ENCODE measurements around the gene COL15A1.
"Not testable (repeated sequence)": the region's sequence is repeated elsewhere in the genome, so short reads cannot be mapped to it uniquely, and the experiment has no call there.

COL15A1 gene

DNA sequence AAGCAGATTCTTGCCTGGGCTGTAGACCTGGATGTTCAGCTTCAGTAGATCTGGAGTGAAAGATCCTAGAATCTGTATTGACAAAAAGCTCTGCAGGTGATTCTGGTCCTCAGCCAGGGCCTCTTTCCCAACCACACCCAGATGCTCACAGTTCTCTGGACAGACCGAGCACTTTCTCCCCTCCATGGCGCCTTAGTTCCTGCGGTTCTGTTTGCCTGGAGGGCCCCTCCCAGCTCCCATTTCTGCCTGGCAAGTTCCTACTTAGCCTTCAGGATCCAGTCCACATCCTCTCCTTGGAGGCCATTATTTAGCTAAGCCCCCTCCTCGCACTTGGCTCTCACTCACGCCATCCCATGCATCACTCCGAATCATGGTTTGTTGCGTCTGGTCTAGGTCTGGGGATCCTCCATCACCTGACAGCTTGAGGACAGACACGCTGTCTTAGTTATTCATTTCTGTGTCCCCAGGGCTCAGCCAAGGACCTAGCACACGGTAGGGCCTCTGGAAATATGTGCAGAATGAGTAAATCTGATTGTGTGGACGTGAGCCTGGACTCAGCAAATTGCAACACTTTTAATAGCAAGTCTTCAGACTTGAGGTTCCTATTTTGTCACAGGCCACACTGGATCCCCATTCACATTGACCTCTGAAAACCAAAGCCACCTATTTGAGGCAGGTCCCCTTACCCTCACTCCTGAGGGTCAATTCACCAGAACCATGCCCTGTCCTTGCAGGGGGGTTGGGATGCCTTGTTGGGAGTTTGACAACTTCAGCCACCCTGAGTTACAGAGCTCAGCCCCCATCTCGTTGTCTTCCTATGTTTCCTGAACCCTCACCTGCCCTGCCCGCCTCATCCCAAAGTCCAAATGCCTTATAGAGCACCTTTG lies 50.7 kb downstream of the COL15A1 start:
- no peak for DNase-seq (ENCODE audit: low spot score)

DNA sequence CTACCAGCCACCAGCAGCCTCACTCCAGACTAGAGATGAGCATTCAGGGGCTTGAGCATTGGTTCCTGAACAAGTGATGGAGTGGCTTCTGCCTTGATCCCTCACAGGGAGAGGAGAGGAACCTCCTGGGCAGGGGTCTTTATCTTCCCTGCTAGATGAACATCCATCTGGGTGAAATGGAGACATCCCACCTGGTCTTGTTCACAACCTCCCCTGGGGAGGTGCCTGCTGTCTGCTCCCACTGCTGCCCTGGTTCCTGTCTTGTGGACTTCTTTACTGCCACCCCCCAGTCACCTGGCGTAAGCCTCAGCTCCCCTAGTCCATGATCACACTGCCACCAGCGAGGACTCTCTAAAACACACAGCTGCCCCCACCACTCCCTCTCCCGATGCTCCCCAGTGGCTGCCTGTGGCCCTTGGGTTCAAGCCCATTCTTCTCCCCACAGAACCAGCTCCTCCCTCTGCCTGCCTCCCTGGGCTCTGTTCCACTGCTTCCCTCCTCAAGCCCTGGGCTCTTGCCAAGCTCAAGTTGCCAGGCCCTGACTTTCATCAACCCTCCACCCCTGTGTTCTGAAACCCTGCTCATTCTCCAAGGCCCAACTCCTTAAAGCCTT lies 51.5 kb downstream of the COL15A1 start:
- DNase-seq (ENCODE audit: low spot score), result peak; percentile 60

DNA sequence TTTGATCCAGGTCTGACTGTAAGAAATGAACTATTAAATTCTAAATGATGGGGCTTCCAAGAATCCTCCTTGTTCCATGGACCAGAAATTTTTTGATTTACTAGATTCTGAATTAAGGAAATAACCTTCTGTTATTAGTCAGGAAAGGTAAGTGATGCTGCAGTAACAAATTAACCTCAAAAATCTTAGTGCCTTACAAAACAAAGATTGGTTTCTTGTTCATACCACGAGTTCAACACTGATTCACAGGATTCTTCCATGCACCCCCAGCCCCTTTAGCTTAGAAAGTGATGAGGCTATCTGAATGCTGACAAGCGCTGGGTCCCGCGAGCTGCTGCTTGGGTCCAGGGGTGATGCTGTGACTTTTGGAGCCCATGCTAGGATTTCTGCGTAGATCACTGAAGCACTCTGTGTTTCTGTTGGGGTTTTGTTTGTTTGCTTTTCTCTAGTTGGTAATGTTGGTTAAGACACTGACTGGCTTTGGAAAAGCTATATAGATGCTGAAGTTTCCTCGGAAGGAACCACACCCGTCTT lies 52.3 kb downstream of the COL15A1 start:
- DNase-seq (ENCODE audit: low spot score), result no peak

DNA sequence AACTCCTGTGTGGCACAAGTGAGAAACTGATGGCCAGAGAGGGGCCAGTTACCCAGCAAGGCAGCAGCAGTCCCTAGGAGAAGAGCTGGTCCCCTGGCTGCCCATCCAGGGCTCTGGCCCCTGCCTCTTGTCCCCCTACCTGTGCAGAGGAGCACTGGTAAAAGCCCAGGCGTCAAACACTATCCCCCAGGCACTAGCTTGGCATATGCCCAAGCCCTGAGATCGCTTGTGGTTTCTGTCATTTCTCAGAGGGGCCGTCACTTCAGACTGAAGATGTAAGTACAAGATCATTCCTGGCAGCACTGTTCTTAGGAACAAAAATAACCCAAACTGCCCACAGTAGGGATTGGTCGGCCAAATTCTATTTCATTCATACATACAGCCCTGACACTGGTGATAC lies 53.9 kb downstream of the COL15A1 start:
- no peak for DNase-seq (ENCODE audit: low spot score)

DNA sequence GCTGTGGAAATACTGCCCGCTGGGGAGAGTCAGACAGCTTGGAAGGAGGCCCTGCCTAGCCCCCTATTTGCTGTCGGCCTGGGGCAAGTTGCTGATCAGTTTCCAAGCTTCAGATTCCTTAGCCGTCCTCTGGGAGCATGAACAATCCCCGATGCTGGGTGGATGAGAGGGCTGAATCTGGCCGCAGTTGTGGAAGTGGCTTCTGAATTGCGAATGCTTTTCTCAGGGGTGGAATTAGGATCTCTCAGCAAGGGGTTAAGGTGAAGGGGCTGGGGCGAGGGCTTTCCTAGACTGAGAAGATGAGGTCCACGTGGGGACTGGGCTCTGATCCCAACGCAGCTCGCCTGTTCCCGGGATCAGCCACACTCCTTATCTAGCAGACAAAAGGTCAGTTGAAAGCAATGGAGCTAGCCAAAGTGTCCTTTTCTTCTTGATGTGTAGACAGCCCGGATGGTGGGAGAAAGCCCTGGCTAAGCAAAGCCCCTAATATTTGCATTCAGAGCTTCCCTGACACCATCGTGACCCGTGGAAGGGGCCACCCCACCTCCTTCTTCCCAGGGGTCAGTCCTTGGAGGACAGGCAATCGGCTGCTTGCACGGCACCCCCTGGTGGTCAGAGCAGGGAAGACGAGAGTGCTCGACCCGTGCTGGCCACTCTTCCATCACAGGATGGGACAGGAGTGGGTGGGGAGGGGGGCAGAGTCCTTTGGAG lies 54.9 kb downstream of the COL15A1 start:
- peak; percentile 81 for DNase-seq (ENCODE audit: low spot score)

DNA sequence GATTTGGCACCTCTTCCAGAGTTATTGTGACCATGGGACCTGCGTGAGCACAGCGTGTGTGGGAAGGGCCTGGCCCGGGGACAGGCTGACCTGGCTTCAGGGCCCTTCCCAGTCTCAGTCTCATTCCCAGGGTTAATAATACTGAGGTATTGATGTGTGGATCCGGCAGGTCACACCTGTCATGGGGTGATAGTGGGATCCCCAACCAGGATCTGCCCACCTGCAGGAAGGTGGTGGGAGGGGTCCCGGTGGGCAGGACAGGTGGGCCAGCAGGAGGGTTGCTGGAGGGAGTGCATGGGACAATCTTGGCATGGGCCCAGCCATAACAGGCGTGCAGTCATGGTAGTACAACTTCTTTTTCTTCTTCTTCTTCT lies 55.4 kb downstream of the COL15A1 start:
- no peak for DNase-seq (ENCODE audit: low spot score)

DNA sequence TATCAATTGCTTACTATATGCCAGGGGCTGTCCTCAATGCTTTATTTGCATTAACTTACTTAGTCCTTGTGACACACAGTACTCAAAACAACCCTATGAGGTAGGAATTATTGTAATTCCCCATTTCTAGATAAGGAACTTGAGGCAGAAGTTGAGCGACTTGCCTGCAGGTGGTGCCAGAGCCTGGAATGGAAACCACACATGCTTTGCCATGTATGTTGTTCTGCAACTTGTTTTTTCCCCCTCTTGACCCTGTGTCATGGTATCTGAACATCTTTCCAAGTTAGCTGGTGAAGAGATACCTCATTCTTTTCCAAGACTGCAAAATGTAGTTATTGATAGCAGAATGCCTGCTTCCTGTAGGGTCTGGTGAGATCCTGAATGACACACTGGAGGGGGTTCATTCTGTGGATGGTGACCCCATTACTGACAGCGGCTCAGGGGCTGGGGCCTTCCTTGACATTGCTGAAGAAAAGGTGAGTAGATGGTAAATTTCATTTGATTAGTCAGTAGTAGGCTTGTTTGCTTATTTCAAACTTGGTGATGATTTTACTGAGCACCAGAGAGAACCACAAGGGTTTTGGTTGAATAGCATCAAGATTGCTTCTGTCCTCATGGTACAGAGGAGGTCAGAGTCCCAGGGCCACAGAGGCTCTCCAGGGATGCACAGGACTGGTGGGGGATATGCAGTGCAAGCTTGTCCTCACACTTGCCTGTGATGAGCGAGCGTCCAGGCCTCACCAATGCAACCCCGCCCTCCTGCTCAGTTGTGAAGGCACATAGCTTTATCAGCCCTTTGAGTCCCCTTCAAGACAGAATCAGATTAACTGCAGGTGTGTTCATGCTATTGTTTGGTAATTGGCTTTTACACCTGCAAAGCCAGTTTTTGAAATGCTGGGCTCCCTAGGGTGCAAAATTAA lies 57.0 kb downstream of the COL15A1 start:
- DNase-seq (ENCODE audit: low spot score), result peak; percentile 79

DNA sequence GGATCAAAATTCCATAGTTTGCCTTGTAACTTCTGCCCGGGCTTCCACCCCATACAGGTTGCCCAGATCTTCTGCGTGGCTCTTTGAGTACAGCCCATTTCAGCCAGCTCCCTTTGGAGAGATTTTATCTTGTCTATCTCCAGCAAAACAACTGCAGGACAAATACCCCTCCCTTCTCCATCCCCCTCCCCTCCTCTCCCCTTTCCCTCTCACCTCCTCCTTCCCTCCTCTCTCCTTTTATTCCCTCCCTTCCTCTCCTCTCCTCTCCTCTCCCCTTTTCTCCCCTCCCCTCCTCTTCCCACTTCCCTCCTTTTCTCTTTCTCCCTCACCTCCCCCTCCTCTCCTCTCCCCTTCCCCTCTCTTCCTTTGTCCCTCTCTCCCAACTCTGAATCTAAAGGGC lies 58.2 kb downstream of the COL15A1 start:
- DNase-seq (ENCODE audit: low spot score), result no peak

DNA sequence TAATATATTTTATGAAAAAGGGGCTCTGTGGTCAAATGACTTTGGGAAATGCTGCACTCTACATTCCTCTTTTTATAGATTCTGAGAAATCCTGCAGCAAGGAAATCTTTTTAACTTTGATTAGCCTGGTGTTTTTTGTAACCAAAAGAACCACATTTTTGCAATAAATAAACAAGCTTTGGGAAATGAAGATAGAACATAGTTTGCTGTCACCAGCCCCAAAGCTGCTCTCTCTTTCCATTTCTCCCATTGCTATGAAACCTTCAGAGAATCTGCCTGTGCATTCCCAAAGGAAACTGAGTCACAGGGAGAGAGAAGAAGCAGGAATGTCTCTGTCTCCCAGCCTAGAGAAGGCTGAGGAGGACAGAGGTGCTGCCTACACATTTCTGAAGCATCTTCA lies 59.0 kb downstream of the COL15A1 start:
- no peak for DNase-seq (ENCODE audit: low spot score)

DNA sequence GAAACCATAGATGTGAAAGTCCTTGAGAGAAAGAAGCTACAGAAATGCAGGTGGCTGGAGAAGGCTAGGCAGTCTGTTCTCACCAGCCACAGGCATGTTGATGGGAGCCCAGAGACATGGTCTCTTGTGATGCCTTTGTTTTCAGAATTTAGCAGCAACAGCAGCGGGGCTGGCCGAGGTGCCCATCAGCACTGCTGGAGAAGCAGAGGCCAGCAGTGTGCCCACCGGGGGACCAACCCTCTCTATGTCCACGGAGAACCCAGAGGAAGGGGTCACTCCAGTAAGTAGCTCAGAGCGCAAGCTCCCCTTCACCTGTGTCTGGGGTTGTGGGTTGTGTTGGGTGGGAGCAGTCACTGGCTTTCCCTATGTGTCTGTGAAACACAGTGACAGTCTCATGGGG lies 59.6 kb downstream of the COL15A1 start:
- DNase-seq (ENCODE audit: low spot score), result no peak

DNA sequence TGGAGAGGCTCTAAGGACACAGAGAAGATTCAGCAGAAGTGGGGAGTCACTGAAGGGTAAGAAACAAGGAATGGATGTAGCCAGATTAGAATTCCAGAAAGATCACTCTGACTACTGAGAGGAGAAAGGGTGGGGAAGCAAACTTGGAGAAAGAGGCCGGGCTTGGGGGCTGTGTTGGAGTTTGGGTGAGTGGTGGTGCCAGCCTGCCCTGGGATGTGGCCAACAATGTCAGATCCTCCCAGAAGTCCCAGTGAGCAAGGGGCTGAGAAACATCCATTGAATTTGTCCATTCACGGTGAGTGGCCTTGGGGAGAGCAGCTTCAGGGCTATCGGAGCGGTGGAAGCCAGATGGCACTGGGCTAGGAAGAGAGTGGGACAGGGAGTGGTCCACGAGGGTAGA lies 60.4 kb downstream of the COL15A1 start:
- DNase-seq (ENCODE audit: low spot score), result no peak

DNA sequence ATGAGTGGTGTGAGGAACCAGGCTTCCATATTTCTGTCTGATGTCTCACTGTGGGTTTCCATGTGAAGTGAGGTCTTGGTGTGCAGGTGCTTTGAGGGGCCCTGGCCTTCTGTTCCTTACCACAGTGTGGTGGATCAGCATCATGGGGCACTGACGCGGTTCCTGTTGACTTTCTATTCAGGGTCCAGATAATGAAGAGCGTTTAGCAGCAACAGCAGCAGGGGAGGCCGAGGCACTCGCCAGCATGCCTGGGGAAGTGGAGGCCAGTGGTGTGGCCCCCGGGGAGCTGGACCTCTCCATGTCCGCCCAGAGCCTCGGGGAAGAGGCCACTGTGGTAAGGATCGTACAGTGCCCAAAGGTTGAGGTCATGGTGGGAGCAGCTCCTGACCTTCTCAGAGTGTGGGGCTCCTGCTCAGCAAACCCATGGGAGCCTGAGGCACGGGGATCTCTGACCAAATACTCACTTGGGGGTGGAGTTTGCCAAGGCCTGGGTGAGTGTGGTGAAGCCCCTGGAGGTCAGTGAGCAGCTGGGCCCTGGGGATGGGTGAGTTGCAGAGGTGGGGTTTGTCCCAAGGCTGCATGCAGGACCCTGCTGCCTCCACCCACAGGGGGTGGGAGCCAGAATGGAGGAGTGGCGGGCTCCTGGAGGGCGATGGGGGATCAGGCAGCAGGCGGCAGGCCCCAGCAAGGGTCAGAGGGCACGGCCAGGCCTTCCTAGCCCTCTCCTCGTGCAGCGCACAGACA lies 61.2 kb downstream of the COL15A1 start:
- DNase-seq (ENCODE audit: low spot score), result no peak

DNA sequence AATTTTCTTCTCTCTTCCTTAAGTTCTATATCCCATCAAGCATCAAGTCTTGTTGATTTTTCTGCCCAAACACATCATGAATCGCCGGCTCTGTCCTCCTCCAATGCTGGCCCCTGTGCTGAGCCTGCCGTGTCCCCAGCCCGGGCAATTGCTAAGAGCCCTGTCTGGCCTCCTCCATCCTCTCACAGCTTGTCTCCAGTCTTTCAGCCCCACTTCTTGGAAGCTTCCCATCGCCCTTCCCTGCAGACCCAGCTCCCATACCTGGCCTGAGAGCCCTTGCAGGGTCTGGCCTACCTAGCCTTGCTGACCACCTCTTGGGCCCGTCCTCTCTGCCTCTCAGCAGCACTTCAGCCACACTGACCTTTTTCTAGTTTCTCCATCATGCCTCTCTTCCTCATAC lies 61.9 kb downstream of the COL15A1 start:
- DNase-seq (ENCODE audit: low spot score), result no peak

DNA sequence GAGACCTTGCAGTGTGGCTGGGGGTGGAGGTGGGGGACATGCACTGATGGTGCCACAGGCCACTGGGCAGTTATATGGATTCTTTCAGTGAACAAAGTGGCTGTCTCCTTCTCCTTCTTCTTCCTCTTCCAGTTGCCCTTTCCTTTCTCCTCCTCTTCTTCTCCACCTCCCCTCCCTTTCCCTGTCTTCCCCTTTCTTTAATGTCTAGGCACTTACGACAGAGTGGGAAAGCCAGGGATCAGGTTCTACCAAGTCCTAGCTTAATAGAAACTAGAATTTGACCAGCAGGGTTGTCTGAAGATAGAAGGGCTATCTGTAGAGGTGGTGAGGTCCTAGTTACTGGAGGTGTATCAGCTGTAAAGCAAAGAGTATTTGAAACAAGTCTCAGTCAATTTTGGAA lies 62.8 kb downstream of the COL15A1 start:
- no peak for DNase-seq (ENCODE audit: low spot score)

DNA sequence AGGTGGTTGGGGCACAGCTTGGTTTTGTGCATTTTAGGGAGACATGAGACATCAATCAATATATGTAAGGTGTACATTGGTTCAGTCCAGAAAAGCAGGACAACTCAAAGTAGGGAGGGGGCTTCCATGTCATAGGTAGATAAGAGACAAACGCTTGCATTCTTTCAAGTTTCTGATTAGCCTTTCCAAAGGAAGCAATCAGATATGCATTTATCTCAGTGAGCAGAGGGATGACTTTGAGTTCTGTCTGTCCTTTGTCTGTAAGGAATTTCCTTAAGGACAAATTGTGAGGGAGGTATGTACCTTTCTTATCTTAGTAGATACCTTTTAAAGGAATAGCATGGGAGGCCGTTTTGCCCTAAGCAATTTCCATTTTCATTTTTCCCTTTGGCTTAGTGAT lies 63.3 kb downstream of the COL15A1 start:
- DNase-seq (ENCODE audit: low spot score), result no peak

DNA sequence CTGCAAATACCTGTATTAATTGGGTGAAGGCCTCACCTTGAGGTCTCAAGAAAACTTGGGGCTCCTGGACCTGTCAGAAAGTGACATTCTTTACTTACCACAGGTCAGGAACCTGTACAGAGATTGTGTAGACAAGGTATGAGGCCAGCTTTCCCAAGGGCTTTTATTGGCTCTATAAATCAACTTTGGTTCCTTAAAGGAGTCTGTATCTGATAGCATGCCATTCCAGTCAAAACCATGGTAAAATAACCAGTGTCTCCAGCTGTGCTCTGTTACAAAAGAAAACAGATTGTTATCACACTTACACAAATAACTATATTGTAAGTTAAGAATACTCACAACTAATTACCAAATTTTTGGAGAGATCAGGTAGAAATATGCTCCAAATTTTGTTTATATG lies 64.5 kb downstream of the COL15A1 start:
- no peak for DNase-seq (ENCODE audit: low spot score)

DNA sequence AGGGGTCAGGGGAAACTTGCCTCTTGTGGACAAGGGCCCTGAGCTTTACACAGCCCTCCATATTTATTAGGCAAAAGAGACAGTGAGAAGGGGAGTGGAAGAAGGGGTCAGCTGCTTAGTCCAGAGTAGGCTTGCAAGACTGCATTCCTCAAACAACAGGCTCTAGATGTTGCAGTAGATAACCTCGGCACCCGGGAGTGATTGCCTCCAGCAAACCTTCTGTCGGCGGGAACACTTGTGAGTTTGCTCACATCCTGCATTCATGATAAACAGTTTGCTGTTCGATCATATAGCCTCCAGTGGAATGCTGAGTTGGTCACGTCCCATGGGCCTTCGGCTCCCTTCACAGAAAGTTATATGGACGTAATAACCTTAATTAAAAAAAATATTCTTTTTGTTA lies 66.7 kb downstream of the COL15A1 start:
- DNase-seq (ENCODE audit: low spot score), result not testable (repeated sequence)

DNA sequence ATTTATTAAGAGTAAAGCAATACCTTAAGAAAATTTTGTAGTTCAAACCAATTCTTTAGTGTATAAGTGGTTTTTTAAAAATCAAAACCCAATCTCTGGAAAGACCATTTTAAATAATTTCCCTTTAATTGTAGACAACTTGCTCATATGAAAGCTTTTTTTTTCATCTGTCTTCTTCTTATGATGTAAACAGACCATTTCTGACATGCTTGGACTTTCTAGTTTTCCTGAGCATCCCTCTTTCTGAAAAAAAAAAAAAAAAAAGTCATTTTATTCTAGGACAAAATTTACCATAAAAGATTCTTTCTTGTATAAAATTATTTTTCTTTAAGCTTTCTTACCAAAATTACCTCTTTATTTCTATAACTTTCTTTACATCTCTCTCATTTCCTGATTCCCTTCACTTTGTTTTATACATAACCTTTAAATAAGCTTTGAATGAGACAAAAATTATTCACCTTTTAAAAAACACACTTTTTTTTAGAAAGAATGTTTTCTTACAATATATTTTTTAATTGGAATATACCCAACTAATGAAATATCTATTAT lies 67.5 kb downstream of the COL15A1 start:
- no peak for DNase-seq (ENCODE audit: low spot score)

DNA sequence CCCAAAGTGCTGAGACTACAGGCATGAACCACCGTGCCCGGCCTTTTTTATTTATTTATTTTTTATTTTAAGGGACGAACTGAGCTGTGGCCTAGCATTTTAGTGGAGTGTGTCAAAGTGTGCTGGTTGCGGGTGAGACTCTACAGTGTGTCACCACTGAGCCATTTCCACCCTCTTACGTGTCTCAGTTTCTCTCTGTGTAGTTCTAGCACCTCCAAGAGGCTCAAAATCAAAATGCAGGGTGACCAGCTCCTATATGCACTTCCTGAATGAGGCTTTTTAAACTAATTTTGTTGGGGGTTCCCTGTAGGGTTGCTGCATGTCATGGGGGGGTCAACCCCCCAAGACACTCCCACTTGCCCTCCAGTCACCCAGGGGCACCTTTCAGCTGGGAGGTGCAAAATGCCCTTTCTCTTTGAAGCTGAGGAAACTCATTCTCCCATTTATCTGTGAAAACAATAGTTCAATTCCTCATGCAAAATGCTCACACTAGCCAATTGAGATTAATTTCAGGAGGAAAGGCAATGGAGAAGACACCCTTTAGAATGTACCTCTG lies 69.3 kb downstream of the COL15A1 start:
- DNase-seq (ENCODE audit: low spot score), result no peak

DNA sequence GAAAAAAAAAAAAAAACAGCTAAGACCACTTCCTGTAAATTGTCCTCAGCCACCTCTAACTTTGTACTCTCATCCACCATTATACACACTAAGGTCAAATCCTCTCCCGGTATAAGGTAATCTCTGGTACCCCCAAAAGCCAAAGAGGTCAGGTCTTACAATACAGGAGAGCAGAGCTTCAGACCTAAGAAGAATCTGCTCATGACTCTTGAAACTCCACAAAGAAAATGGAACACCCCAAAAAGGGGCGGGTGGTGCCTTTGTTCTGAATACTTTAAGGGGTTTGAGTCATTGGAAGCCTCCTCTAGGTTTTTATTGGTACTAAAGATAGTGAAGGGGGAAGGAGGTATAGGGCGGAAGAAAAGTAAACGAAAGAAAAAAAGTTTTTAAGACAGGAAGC lies 69.8 kb downstream of the COL15A1 start:
- no peak for DNase-seq (ENCODE audit: low spot score)

Measured in Ammon's horn (tissue), 1 donor.